Neural progenitor cell (in vitro differentiated cells): ENCODE measurements around the gene STARD10. TPM values are rescaled to one million over a fixed set of nuclear protein-coding genes. Genes with fewer than 3 reads are reported as not detected.

Experiments
- DNase-seq: peaks from one replicate; pipeline ENCODE4 v3.0.0-alpha.2; 2016; ENCODE audit warnings: low spot score
- H2AFZ ChIP-seq: fragments of 200-600 bp; sonication (generic); replicated peaks from 2 replicates; pipeline ENCODE4 v1.6.1; 2016; ENCODE audit warnings: antibody characterized with exemption
- H3F3A ChIP-seq: fragments of 200-600 bp; sonication (generic); 2 replicates; pipeline ENCODE4 v1.6.1; 2016; ENCODE audit warnings: antibody characterized with exemption, low read depth
- H3K27ac ChIP-seq: fragments of 200-600 bp; sonication (generic); 2 replicates; pipeline ENCODE4 v1.5.1; 2016; ENCODE audit warnings: mild to moderate bottlenecking
- H3K27me3 ChIP-seq: fragments of 200-600 bp; sonication (generic); 2 replicates; pipeline ENCODE4 v1.6.1; 2016; ENCODE audit warnings: mild to moderate bottlenecking, moderate library complexity
- H3K36me3 ChIP-seq: fragments of 200-600 bp; sonication (generic); 2 replicates; pipeline ENCODE4 v1.5.1; 2016
- H3K4me1 ChIP-seq: fragments of 200-600 bp; sonication (generic); 2 replicates; pipeline ENCODE4 v1.6.1; 2016; ENCODE audit warnings: mixed run types
- H3K4me2 ChIP-seq: fragments of 200-600 bp; sonication (generic); 2 replicates; pipeline ENCODE4 v1.6.1; 2016
- H3K4me3 ChIP-seq: fragments of 200-600 bp; sonication (generic); 2 replicates; pipeline ENCODE4 v1.5.1; 2016
- H3K79me2 ChIP-seq: fragments of 200-600 bp; sonication (generic); 2 replicates; pipeline ENCODE4 v1.6.1; 2016; ENCODE audit warnings: low read depth
- H3K9ac ChIP-seq: fragments of 200-600 bp; sonication (generic); 2 replicates; pipeline ENCODE4 v1.6.1; 2016
- H3K9me3 ChIP-seq: fragments of 200-600 bp; sonication (generic); 2 replicates; pipeline ENCODE4 v1.5.1; 2016; ENCODE audit warnings: low read depth
- H4K20me1 ChIP-seq: fragments of 200-600 bp; sonication (generic); 2 replicates; pipeline ENCODE4 v1.6.1; 2016; ENCODE audit warnings: low read depth
- H3K27ac Mint-ChIP-seq: 3 replicates; pipeline ENCODE4 v1.8.0; 2021; ENCODE audit warnings: mixed read lengths
- H3K27me3 Mint-ChIP-seq: 2 replicates; pipeline ENCODE4 v1.8.0; 2022; ENCODE audit warnings: low read depth, mild to moderate bottlenecking, inconsistent platforms, moderate library complexity, mixed read lengths; ENCODE audit not compliant: insufficient read depth
- H3K36me3 Mint-ChIP-seq: 3 replicates; pipeline ENCODE4 v1.8.0; 2021; ENCODE audit warnings: mixed read lengths
- H3K4me1 Mint-ChIP-seq: 3 replicates; pipeline ENCODE4 v1.8.0; 2021; ENCODE audit warnings: mixed read lengths
- H3K4me3 Mint-ChIP-seq: 3 replicates; pipeline ENCODE4 v1.8.0; 2021; ENCODE audit warnings: mild to moderate bottlenecking, moderate library complexity, mixed read lengths
- H3K9me3 Mint-ChIP-seq: 3 replicates; pipeline ENCODE4 v1.8.0; 2020; ENCODE audit warnings: mixed read lengths
- EZH2 ChIP-seq: fragments of 200-600 bp; sonication (generic); IDR thresholded peaks from 2 replicates; pipeline ENCODE4 v1.6.1; 2017; ENCODE audit warnings: antibody characterized with exemption, mild to moderate bottlenecking, moderate library complexity
- EZH2phosphoT487 ChIP-seq: fragments of 200-600 bp; sonication (generic); IDR thresholded peaks from 2 replicates; pipeline ENCODE4 v1.6.1; 2017; ENCODE audit warnings: antibody characterized with exemption
- total RNA-seq: library from RNA; depleted of rRNA; stranded (reverse); fragments of >200 nt; gene quantifications from 2 replicates; pipeline ENCODE4 v1.2.3, GENCODE V29; 2015; ENCODE audit warnings: low replicate concordance
- TF ChIP-seq, protein P1 (sequence below): fragments of 200-600 bp; sonication (generic); IDR thresholded peaks from 2 replicates; pipeline ENCODE4 v1.5.1; 2017; ENCODE audit warnings: antibody characterized with exemption, mild to moderate bottlenecking

STARD10 gene
- total RNA-seq, 1 donor from 2014 or later: 13.0 TPM

DNA sequence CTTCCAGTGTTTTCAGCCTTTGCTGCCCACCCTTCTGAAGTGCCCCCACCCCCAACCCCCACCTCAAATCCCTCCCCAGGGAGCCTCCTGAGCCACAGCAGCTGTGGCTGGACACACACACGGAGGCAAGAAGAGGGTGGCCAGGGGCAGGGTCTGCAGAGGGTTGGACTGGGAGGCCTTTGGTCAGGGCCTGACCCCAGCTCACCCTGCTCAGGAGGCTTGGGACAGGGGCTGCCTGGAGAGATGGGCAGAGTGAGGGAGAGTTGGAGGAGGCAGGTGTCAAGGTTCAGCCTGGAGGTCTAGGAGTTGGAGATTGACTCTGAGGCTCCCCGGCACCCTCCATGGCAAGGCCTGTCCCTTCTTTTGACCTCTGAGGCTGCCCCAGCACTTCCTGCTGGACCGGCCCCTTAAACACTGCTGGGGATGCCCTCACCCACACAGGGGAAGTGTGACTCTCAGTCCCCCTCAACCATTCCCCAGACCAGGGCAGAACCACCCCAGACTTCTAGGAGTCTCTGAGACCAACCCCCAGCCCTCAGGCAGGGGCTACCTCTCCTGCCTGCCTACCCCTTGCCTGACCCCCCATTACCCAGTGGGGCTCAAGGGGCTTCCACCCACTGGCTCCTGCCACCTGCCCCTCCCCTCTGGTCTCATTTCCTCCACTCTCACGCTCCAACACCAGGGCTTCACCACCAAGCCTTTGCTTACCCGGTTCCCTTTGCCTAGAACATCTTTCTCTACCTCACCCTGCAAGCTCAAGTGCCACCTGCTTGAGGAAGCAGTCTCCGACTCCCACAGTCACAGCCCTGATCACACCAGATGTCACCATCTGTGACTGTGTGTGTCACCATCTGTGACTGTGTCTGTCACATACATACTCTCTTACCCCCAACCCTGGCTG, 50.3 kb downstream of the STARD10 start:
- Histone ChIP-seq H3K27ac (no peak overlapping the region), H2AFZ (no peak overlapping the region), H3K36me3 (no peaks in the 10 kb centered on the region), H3K4me1 (peaks cover 10% of the 10 kb centered on the region), H3F3A (no peaks in the 10 kb centered on the region), H3K4me3 (no peak overlapping the region), H3K9me3 (no peaks in the 10 kb centered on the region), H4K20me1 (peaks cover 8% of the 10 kb centered on the region), H3K4me2 (no peak overlapping the region), H3K9ac (no peak overlapping the region), H3K27me3 (no peaks in the 10 kb centered on the region), H3K79me2 (peaks cover 6% of the 10 kb centered on the region)
- no peaks in the 10 kb centered on the region for H3K27me3 Mint-ChIP-seq
- peak overlapping the region; percentile 74 for H3K27ac Mint-ChIP-seq
- no peak overlapping the region for H3K4me3 Mint-ChIP-seq
- TF ChIP-seq EZH2 (no peak), EZH2phosphoT487 (no peak)
- TF ChIP-seq, protein P1, sequence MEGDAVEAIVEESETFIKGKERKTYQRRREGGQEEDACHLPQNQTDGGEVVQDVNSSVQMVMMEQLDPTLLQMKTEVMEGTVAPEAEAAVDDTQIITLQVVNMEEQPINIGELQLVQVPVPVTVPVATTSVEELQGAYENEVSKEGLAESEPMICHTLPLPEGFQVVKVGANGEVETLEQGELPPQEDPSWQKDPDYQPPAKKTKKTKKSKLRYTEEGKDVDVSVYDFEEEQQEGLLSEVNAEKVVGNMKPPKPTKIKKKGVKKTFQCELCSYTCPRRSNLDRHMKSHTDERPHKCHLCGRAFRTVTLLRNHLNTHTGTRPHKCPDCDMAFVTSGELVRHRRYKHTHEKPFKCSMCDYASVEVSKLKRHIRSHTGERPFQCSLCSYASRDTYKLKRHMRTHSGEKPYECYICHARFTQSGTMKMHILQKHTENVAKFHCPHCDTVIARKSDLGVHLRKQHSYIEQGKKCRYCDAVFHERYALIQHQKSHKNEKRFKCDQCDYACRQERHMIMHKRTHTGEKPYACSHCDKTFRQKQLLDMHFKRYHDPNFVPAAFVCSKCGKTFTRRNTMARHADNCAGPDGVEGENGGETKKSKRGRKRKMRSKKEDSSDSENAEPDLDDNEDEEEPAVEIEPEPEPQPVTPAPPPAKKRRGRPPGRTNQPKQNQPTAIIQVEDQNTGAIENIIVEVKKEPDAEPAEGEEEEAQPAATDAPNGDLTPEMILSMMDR: no peak
- DNase-seq: no peak
- H3K36me3 Mint-ChIP-seq: peaks cover 2% of the 10 kb centered on the region
- H3K9me3 Mint-ChIP-seq: no peaks in the 10 kb centered on the region
- H3K4me1 Mint-ChIP-seq: peaks cover 29% of the 10 kb centered on the region

- TF ChIP-seq, protein P1: no peak
- TF ChIP-seq EZH2phosphoT487 (no peak), EZH2 (no peak)
- Mint-ChIP-seq H3K27me3 (no peaks in the 10 kb centered on the region), H3K36me3 (no peaks in the 10 kb centered on the region), H3K9me3 (no peaks in the 10 kb centered on the region), H3K4me3 (no peak overlapping the region), H3K4me1 (peaks cover 29% of the 10 kb centered on the region), H3K27ac (no peak overlapping the region)
- H3K27me3 ChIP-seq: no peaks in the 10 kb centered on the region
- H2AFZ ChIP-seq: no peak overlapping the region
- H3K9me3 ChIP-seq: no peaks in the 10 kb centered on the region
- H3K79me2 ChIP-seq: peaks cover 6% of the 10 kb centered on the region
- H4K20me1 ChIP-seq: peaks cover 8% of the 10 kb centered on the region
- no peak overlapping the region for H3K4me3 ChIP-seq
- no peaks in the 10 kb centered on the region for H3F3A ChIP-seq
- DNase-seq: no peak
- no peak overlapping the region for H3K27ac ChIP-seq
- no peaks in the 10 kb centered on the region for H3K36me3 ChIP-seq
- peaks cover 10% of the 10 kb centered on the region for H3K4me1 ChIP-seq
- H3K4me2 ChIP-seq: no peak overlapping the region
- H3K9ac ChIP-seq: no peak overlapping the region
These were observed 51.1 kb downstream of the STARD10 start for GRCh38 chr11:72742513-72743320.

DNA sequence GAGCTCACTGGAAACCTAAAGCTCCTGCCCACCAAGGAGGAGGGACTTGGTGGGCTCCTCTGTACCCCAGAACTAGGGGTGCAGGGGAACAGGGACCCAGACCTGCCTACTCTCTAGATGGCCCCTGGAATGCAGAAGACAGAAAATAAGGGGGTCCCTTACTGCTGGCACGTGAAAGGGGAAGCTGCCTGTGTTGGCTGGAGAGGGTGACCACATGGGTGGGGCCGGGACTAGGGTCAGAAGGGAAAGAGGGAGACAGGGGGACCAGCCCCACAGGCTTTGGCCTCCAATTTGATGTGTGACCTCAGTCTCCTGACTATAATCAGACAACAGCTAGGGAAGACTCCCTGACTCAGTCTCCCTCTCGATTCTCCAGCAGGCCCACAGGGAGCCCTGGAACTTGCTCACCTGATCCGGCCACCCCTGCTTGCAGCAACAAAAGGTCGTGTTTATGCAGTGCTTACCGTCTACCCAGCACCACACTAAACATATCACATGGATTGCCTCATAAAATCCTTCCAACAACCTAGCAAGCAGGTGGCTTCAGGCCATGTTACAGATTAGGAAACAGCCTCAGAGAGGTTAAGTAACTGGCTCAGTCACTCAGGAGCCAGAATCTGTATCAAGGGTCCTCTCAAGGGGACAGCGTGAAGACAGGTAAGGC, 51.9 kb downstream of the STARD10 start:
- H3K4me3 ChIP-seq: no peak overlapping the region
- H3K4me2 ChIP-seq: no peak overlapping the region
- H4K20me1 ChIP-seq: peaks cover 3% of the 10 kb centered on the region
- H3K36me3 ChIP-seq: no peaks in the 10 kb centered on the region
- H3K9me3 Mint-ChIP-seq: no peaks in the 10 kb centered on the region
- H3K4me3 Mint-ChIP-seq: no peak overlapping the region
- peaks cover 10% of the 10 kb centered on the region for H3K4me1 ChIP-seq
- H3K36me3 Mint-ChIP-seq: no peaks in the 10 kb centered on the region
- no peaks in the 10 kb centered on the region for H3F3A ChIP-seq
- TF ChIP-seq EZH2: no peak
- TF ChIP-seq EZH2phosphoT487: no peak
- TF ChIP-seq, protein P1: no peak
- DNase-seq: no peak
- H3K4me1 Mint-ChIP-seq: peaks cover 29% of the 10 kb centered on the region
- H3K27ac ChIP-seq: no peak overlapping the region
- H3K27me3 ChIP-seq: no peaks in the 10 kb centered on the region
- no peak overlapping the region for H3K27ac Mint-ChIP-seq
- H3K79me2 ChIP-seq: peaks cover 6% of the 10 kb centered on the region
- no peak overlapping the region for H2AFZ ChIP-seq
- H3K27me3 Mint-ChIP-seq: no peaks in the 10 kb centered on the region
- H3K9ac ChIP-seq: peak overlapping the region; percentile 11
- H3K9me3 ChIP-seq: no peaks in the 10 kb centered on the region
